ENCODE measurements around the gene SNX14. TPM values are rescaled to one million over a fixed set of nuclear protein-coding genes. Genes with fewer than 3 reads are reported as not detected.
A peak's percentile ranks its signal among the peaks of the same experiment; 100 is the strongest.

The SNX14 gene
- total RNA-seq, 1 donor from 2014 or later: 82.6 TPM

GRCh38 chr6:85464722-85465150 is 128.9 kb downstream of the SNX14 start:
- no peak for DNase-seq (ENCODE audit: low read depth)

- peak; percentile 81 for DNase-seq (ENCODE audit: low read depth)
Measured at GRCh38 chr6:85464260-85464644, 129.4 kb downstream of the SNX14 start.

GRCh38 chr6:85463621-85464259 is 129.9 kb downstream of the SNX14 start:
- no peak for DNase-seq (ENCODE audit: low read depth)

GRCh38 chr6:85462673-85463072 is 131.0 kb downstream of the SNX14 start:
- no peak for DNase-seq (ENCODE audit: low read depth)

- no peak for DNase-seq (ENCODE audit: low read depth)
Measured at GRCh38 chr6:85461798-85462170, 131.9 kb downstream of the SNX14 start.

GRCh38 chr6:85460921-85461797 is 132.5 kb downstream of the SNX14 start:
- DNase-seq (ENCODE audit: low read depth): peak; percentile 77

- DNase-seq (ENCODE audit: low read depth): peak; percentile 52
Measured at GRCh38 chr6:85460154-85460920, 133.3 kb downstream of the SNX14 start.

- peak; percentile 63 for DNase-seq (ENCODE audit: low read depth)
Measured at GRCh38 chr6:85459224-85459901, 134.3 kb downstream of the SNX14 start.

GRCh38 chr6:85458782-85459181 is 134.9 kb downstream of the SNX14 start:
- DNase-seq (ENCODE audit: low read depth): peak; percentile 72

- DNase-seq (ENCODE audit: low read depth): no peak
Measured at GRCh38 chr6:85458184-85458583, 135.5 kb downstream of the SNX14 start.

- no peak for DNase-seq (ENCODE audit: low read depth)
Measured at GRCh38 chr6:85456782-85457181, 136.9 kb downstream of the SNX14 start.

Other genes with a start within 250 kb of the SNX14 start
- gene NT5E, start 143.8 kb downstream of the SNX14 start, total RNA-seq: 29.4 and 42.7 TPM in 2 replicates
- gene SYNCRIP, start 49.0 kb upstream of the SNX14 start, total RNA-seq: 76.5 and 91.3 TPM in 2 replicates